ENCODE measurements around the gene BCL11B.

BCL11B gene

GRCh38 chr14:99273766-99274345 lies 1.9 kb upstream of the BCL11B start:
- no peak for TF ChIP-seq CTCF (IDR thresholded peaks at IDR 0.05; ENCODE audit: insufficient read depth, low read depth, low read length, missing control alignments)
- no peak for DNase-seq (ENCODE audit: low read depth)
- peak overlapping the region; percentile 23 for H3K4me3 ChIP-seq (ENCODE audit: low read depth, low read length)

GRCh38 chr14:99272899-99273765 lies 1.1 kb upstream of the BCL11B start:
- no peak for TF ChIP-seq CTCF (IDR thresholded peaks at IDR 0.05; ENCODE audit: insufficient read depth, low read depth, low read length, missing control alignments)
- H3K4me3 ChIP-seq (ENCODE audit: low read depth, low read length) = peak overlapping the region; percentile 45
- no peak for DNase-seq (ENCODE audit: low read depth)

- no peak for DNase-seq (ENCODE audit: low read depth)
- peak overlapping the region; percentile 45 for H3K4me3 ChIP-seq (ENCODE audit: low read depth, low read length)
- TF ChIP-seq CTCF (IDR thresholded peaks at IDR 0.05; ENCODE audit: insufficient read depth, low read depth, low read length, missing control alignments) = no peak
Measured at GRCh38 chr14:99272632-99272898, 568 bp upstream of the BCL11B start.

- peak overlapping the region; percentile 65 for H3K4me3 ChIP-seq (ENCODE audit: low read depth, low read length)
- DNase-seq (ENCODE audit: low read depth) = no peak
- TF ChIP-seq CTCF (IDR thresholded peaks at IDR 0.05; ENCODE audit: insufficient read depth, low read depth, low read length, missing control alignments) = no peak
Measured at GRCh38 chr14:99271221-99271941, 616 bp downstream of the BCL11B start.

- peak overlapping the region; percentile 65 for H3K4me3 ChIP-seq (ENCODE audit: low read depth, low read length)
- DNase-seq (ENCODE audit: low read depth) = no peak
- no peak for TF ChIP-seq CTCF (IDR thresholded peaks at IDR 0.05; ENCODE audit: insufficient read depth, low read depth, low read length, missing control alignments)
Measured at GRCh38 chr14:99270458-99271220, 1.4 kb downstream of the BCL11B start.

- peak overlapping the region; percentile 23 for H3K4me3 ChIP-seq (ENCODE audit: low read depth, low read length)
- no peak for TF ChIP-seq CTCF (IDR thresholded peaks at IDR 0.05; ENCODE audit: insufficient read depth, low read depth, low read length, missing control alignments)
- no peak for DNase-seq (ENCODE audit: low read depth)
Measured at GRCh38 chr14:99268810-99269707, 2.9 kb downstream of the BCL11B start.
